Heart left ventricle (tissue), 16 donors: ENCODE data around the gene CAMKMT. TPM values are rescaled to one million over a fixed set of nuclear protein-coding genes. Genes with fewer than 3 reads are reported as not detected.

ENCODE experiments used
- ATAC-seq, 4 donors: fragments of 200-7000 bp; cut with Tn5 transposase; one replicate each; pipeline ENCODE4 v1.9.1; 2020 to 2022; ENCODE audit warnings: moderate library complexity in 4 of 4, mild to moderate bottlenecking in 3 of 4, moderate number of reproducible peaks in 1 of 4
- DNase-seq, 5 donors: peaks; one replicate each; pipeline ENCODE4 v3.0.0-alpha.2; 2020
- H3K27ac ChIP-seq, 12 donors: fragments of 200-600 bp; sonication (generic) in 4 of 12; one replicate each; pipeline versions ENCODE4 v1.5.0 to v1.8.0; 2016 to 2022; ENCODE audit warnings: mild to moderate bottlenecking in 2 of 12
- H3K27me3 ChIP-seq, 9 donors: fragments of 200-600 bp; sonication (generic) in 2 of 9; one replicate each; pipeline versions ENCODE4 v1.5.1 to v1.8.0; 2016 to 2022; ENCODE audit warnings: mild to moderate bottlenecking in 3 of 9
- H3K36me3 ChIP-seq, 9 donors: fragments of 200-600 bp; sonication (generic) in 2 of 9; one replicate each; pipeline versions ENCODE4 v1.5.0 to v1.8.0; 2018 to 2022; ENCODE audit warnings: mild to moderate bottlenecking in 2 of 9
- H3K4me1 ChIP-seq, 12 donors: fragments of 200-600 bp; sonication (generic) in 4 of 12; one replicate each; pipeline versions ENCODE4 v1.5.0 to v1.8.0; 2016 to 2022; ENCODE audit warnings: mild to moderate bottlenecking in 3 of 12
- H3K4me3 ChIP-seq, 12 donors: fragments of 200-600 bp; sonication (generic) in 4 of 12; one replicate each; pipeline versions ENCODE4 v1.5.0 to v1.8.0; 2017 to 2022; ENCODE audit warnings: mild to moderate bottlenecking in 9 of 12, moderate library complexity in 4 of 12
- H3K9me3 ChIP-seq, 12 donors: fragments of 200-600 bp; sonication (generic) in 4 of 12; one replicate each; pipeline versions ENCODE4 v1.5.0 to v1.8.0; 2016 to 2022; ENCODE audit warnings: mild to moderate bottlenecking in 1 of 12
- POLR2A ChIP-seq, 2 donors: fragments of 450-650 bp; IDR thresholded peaks; one replicate each; pipeline ENCODE4 v1.6.1; 2017; ENCODE audit warnings: antibody characterized with exemption in 2 of 2, mild to moderate bottlenecking in 2 of 2, moderate library complexity in 2 of 2
- WGBS, 4 donors: extraction: QIAGEN DNeasy Blood & Tissue Kit in 2 of 4; methylation state at CpG; one replicate each; pipeline versions ENCODE4 v1.1.5 to v1.1.7; 2013 to 2018; 5-methylcytosine and 5-hydroxymethylcytosine counted together
- intact Hi-C, 10 donors: fragments of 100-400 bp; cut with DNase I; formaldehyde crosslinking; loops; one replicate each; pipeline versions ENCODE4 v1.11.1 to v1.14.2; 2022
- polyA plus RNA-seq, 2 donors: library from polyadenylated mRNA; stranded (reverse); fragments of 200-250 nt; gene quantifications; one replicate each; pipeline ENCODE4 v1.2.3, GENCODE V29; 2013
- total RNA-seq, 9 donors: library from RNA; depleted of rRNA in 2 of 9; stranded (reverse); fragments of >200 nt in 2 of 9; fragmentation: NEBNext Ultra II Directional in 3 of 9; extraction: Animal tissue kit (Norgen Biotek cat#: 25700) in 3 of 9; gene quantifications; one replicate each; pipeline versions ENCODE4 v1.1.0 to v1.2.4, GENCODE V29; 2016 to 2023
- TF ChIP-seq, protein P1 (sequence below), 12 donors: fragments of 200-600 bp; sonication (generic) in 4 of 12; IDR thresholded peaks; one replicate each; pipeline versions ENCODE4 v1.5.0 to v1.8.0; 2018 to 2022; ENCODE audit warnings: antibody characterized with exemption in 12 of 12, mild to moderate bottlenecking in 5 of 12
- donor health status: ischemic (EF 13 %, LVEDD 7.1; RV severe dilation, severe dysfunction).
- donor health status: healthy with polysubstance abuse.
- donor health status: DM: no; HTN: yes; CAD: no.
- donor health status: DM: no; HTN: no; CAD: no.
- donor health status: ischemic (EF 25% LVEDD 6.9; RV normal size, moderate dysfunction).
- donor health status: ischemic (EF 25% LVEDD 5.7; RV mildly dilated, moderate dysfunction).
- donor health status: healthy.
- donor health status: DM: yes; HTN: yes; CAD: no.
- donor health status: ischemic (EF 35%, LVEDD 5.7; RV mildly dilated, moderate dysfunction).
- donor health status: nonischemic (EF 11% LVEDD 7.7; RV severe dilation, severe dysfunction).
- donor health status: DM: yes; HTN: yes; CAD: no.
- donor health status: PGD.
- donor health status: ischemic (EF 29% LVEDD 5.4; RV normal size, mild dysfunction).
- donor health status: nonischemic (EF 23%, LVEDD 6.1; RV moderate dilation, normal function).

Gene CAMKMT
- total and polyA plus RNA-seq, 11 donors: 2.5 to 10.1 (median 4.4) TPM

DNA sequence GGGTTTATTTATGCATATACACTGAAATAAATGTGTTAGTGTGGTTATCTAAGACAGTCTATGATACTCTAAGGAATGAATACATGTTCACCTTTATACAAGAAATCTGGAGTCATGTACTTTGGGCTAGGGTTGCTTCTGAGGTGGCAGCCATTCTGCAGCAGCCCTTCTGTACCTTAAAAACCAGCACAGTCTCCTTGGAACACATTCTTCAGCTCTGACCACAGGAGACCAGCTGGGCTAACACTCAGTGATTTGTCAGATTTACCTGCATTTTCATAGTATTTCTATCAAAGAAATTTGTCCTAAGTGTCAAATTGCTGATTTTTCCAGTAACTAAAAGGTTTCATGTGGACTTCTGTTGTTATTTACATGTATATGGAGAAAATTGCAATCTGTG lies 167.7 kb downstream of the CAMKMT start:
- Histone ChIP-seq H3K27ac (no peak overlapping the region), H3K4me3 (no peak overlapping the region), H3K9me3 (peaks cover 0 to 5% (median 0%) of the 10 kb centered on the region in 12 donors), H3K36me3 (no peaks in the 10 kb centered on the region), H3K27me3 (no peaks in the 10 kb centered on the region), H3K4me1 (no peaks in the 10 kb centered on the region)
- intact Hi-C loops: no loop called here
- TF ChIP-seq, protein P1, sequence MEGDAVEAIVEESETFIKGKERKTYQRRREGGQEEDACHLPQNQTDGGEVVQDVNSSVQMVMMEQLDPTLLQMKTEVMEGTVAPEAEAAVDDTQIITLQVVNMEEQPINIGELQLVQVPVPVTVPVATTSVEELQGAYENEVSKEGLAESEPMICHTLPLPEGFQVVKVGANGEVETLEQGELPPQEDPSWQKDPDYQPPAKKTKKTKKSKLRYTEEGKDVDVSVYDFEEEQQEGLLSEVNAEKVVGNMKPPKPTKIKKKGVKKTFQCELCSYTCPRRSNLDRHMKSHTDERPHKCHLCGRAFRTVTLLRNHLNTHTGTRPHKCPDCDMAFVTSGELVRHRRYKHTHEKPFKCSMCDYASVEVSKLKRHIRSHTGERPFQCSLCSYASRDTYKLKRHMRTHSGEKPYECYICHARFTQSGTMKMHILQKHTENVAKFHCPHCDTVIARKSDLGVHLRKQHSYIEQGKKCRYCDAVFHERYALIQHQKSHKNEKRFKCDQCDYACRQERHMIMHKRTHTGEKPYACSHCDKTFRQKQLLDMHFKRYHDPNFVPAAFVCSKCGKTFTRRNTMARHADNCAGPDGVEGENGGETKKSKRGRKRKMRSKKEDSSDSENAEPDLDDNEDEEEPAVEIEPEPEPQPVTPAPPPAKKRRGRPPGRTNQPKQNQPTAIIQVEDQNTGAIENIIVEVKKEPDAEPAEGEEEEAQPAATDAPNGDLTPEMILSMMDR (IDR thresholded peaks at IDR 0.05): no peak
- TF ChIP-seq POLR2A (IDR thresholded peaks at IDR 0.05): no peak
- ATAC-seq: no peak
- no peak for DNase-seq

DNA sequence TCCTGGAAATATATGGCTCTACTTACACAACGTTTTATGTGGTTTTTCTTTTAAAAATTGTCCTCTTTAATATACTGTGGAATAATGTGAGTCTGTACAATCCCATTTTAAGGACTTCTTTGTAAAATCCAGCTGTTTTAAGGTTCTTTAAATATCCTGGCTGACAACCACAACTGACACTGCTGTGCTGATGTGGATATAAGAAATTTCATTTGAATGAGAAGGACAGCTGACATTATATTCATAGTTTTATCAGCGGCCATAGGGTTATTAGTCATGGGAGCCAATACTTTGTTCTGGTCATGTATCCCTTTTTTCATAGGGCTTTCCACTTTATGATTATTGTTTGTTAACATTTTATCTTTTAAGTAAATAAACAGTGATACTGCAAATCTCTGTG lies 169.5 kb downstream of the CAMKMT start:
- H3K27me3 ChIP-seq: no peaks in the 10 kb centered on the region
- intact Hi-C loops: no loop called here

DNA sequence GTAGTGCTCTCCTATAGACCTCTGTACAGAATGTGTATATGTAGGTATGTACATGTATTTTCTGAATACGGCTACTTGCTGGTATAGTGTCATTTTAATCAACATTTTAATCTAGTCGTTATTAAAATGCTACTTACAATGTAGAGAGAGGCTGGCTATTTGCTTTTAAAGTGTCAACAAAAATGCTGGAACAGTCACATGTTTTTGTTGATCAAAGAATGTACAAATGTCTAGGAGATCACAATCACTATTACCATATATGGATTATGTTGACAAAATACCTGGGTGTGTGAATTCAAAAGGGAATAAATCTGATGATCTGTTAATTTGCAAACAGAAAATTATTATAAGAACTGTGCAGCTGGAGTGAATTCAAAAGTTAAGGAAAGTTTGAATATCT lies 170.3 kb downstream of the CAMKMT start:
- no peaks in the 10 kb centered on the region for H3K9me3 ChIP-seq
- no peak for TF ChIP-seq POLR2A (IDR thresholded peaks at IDR 0.05)
- TF ChIP-seq, protein P1 (IDR thresholded peaks at IDR 0.05): no peak
- DNase-seq (no peak), ATAC-seq (no peak)
- intact Hi-C loops: no loop called here
- 87 to 94% (median 90%) methylated on average over 2 of the region's 2 CpGs for WGBS, 4 donors
- no peaks in the 10 kb centered on the region for H3K27me3 ChIP-seq
- no peaks in the 10 kb centered on the region for H3K36me3 ChIP-seq
- no peak overlapping the region for H3K27ac ChIP-seq
- H3K4me3 ChIP-seq: no peak overlapping the region
- no peaks in the 10 kb centered on the region for H3K4me1 ChIP-seq

More for the DNA sequence above, 169.5 kb downstream of the CAMKMT start:
- Histone ChIP-seq H3K9me3 (no peaks in the 10 kb centered on the region), H3K36me3 (no peaks in the 10 kb centered on the region), H3K4me3 (no peak overlapping the region), H3K4me1 (no peaks in the 10 kb centered on the region), H3K27ac (no peak overlapping the region)
- ATAC-seq (no peak), DNase-seq (no peak)
- no peak for TF ChIP-seq POLR2A (IDR thresholded peaks at IDR 0.05)
- TF ChIP-seq, protein P1 (IDR thresholded peaks at IDR 0.05): no peak
- 76 to 81% (median 80%) methylated on average over 2 of the region's 2 CpGs for WGBS, 4 donors

DNA sequence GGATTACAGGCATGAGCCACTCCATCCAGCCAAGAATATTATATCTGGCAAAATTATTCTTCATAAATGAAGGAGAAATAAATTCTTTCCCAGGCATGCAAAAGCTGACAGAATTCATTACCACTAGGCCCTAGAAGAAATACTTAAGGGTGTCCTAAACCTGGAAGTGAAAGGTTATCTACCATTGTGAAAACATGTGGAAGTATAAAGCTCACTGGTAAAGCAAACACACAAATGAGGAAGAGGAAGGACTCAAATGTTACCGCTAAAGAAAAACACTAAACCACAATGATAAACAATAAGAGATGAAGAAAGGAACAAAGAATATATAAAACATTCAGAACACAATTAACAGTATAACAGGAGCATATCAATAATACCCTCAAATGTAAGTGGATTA lies 171.8 kb downstream of the CAMKMT start:
- Histone ChIP-seq H3K4me3 (no peak overlapping the region), H3K9me3 (no peaks in the 10 kb centered on the region), H3K4me1 (no peaks in the 10 kb centered on the region), H3K36me3 (no peaks in the 10 kb centered on the region), H3K27me3 (no peaks in the 10 kb centered on the region), H3K27ac (no peak overlapping the region)
- intact Hi-C loops: no loop called here
- TF ChIP-seq, protein P1 (IDR thresholded peaks at IDR 0.05): no peak
- TF ChIP-seq POLR2A (IDR thresholded peaks at IDR 0.05): no peak
- DNase-seq: no peak
- ATAC-seq: no peak
- WGBS, 4 donors: 85 to 89% (median 89%) methylated on average over 1 of the region's 1 CpG
